GM21576 (cell line): Measurements from ENCODE around the gene RIMBP2.
"Not testable (repeated sequence)": the region's sequence is repeated elsewhere in the genome, so short reads cannot be mapped to it uniquely, and the experiment has no call there.

Source experiments
- ATAC-seq: cut with Tn5 transposase; IDR thresholded peaks from one replicate; pipeline ENCODE4 v1.9.1; 2021; ENCODE audit warnings: mild to moderate bottlenecking, moderate library complexity; ENCODE audit not compliant: unreplicated experiment

The RIMBP2 gene

DNA sequence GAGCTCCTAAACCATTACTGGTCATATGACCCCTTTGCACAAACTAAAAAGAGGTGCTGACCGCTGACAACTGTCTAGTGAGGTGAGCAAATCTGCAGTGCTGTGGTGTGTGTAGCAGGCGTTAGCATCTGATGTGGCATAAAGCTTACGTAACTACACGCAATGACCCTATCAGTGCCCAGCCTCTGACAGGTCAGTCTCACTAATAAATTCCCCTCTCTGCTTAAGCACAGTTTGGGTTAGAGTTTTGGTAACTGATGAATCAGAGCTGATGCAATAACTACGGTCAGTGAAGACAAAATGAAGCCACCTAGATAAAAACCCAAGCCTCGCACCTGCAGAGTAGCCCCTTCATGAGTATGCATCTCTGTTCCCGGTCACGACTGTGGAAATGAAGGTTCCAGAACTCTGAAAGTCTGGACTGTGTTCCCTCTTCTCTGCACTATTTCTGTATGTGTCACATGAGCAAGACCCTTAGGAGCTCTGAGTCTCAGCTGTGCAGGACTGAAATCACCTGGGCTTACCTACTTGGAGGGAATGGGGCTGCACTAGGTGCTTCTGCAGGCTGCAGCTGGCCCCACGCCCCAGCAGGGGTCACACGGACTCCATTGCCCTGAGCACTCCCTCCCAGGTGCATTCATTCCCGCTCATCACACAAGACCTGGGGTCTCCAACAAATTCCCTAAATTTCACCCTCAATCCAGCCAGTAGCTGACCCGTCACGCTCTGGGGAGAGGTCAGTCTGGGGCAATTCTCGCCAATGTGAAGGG lies 54.4 kb downstream of the RIMBP2 start:
- no peak for ATAC-seq

DNA sequence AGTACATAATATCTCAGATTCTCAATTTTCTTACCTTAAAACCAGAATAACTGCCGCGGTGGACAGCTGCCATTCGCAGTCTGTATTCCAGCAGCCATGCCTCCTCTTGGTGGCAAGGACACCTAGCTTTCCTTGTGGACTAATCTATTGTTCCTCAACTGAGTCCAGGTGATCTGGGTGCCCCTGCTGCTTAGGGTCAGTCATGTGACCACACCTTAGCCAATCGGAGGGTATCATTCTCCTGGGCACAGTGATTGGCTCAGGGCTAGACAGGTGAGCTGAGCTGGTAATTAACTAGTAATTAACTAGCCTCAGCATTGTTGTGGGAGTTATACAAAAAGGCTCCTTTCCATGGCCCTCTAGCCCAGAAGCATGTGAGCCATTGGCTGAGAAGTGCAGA lies 55.0 kb downstream of the RIMBP2 start:
- ATAC-seq: no peak

- no peak for ATAC-seq
These were observed 57.8 kb downstream of the RIMBP2 start for GRCh38 chr12:130658145-130658911.

GRCh38 chr12:130656411-130656810 lies 59.7 kb downstream of the RIMBP2 start:
- no peak for ATAC-seq

GRCh38 chr12:130655881-130656280 lies 60.2 kb downstream of the RIMBP2 start:
- no peak for ATAC-seq

DNA sequence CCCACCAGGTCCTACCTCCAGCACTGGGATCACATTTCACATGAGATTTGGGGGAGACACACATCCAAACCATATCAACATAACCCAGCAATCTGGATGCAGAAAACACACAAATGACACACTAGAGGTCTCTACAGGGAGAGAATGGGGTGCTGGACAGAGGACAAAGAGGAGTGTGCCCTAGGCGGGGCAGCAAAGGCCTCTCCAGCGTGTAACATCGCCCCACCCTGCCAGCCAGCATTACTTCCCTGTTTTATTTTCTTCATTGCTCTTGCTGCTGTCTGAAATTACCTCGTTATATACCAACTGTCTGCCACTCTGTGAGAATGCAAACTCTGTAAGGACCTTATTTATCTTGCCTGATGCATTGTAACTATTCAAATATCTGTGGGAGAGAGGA lies 61.1 kb downstream of the RIMBP2 start:
- ATAC-seq: no peak

DNA sequence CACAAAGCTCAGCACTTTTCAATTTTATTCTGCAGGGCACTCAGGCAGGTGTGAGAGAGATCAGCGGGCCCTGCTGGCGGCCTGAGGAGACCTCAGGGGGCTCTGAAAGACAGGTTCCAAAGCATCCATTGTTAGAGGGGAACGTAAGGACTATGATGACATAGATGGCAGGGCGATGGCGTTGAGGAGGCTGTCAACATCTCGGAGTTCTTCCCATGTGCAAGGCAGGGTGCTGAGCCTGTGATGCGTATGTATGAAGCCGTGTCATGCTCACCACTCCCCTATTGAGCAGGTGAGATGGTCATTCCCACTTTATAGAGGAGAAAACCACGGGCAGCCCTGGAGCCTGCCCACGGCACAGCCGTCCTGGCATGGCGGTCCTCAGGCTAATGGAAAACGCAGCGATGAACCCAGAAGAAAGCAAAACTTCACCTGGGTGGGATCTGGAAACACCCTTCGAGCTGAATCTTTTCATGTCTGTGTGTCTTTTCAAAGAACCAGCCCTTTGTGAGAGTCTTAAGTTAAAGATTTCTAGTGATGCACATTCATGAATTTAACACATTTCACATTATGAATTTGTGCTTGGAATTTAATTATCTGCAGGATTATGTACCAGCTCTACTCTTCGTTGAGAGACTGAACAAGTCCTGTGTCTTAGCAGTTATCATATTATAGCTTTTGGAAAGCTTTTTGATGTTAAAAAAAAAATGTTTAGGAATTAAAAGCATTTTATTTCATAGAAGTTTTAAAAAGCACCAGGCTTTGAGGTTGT lies 64.7 kb downstream of the RIMBP2 start:
- no peak for ATAC-seq

DNA sequence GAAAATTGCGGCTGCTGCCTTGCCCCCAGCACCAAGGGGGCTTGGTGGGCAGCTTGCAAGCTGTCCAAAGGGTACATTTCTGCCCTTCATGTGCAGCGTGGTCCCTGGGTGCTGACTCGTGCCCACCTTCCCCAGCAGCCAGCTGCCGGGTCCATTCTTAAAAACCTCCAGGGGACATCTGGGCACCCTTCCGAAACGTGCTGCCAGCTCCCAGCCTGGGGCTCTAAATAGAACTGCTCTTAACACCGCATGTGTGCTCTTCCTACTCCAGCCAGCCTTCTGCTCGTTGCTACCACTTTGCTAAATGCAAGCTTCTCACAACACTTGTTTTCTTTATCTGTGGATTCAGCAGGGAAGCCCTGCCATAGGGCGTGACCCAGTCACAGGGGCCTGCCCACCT lies 66.0 kb downstream of the RIMBP2 start:
- no peak for ATAC-seq

GRCh38 chr12:130649101-130650045 lies 66.7 kb downstream of the RIMBP2 start:
- no peak for ATAC-seq

DNA sequence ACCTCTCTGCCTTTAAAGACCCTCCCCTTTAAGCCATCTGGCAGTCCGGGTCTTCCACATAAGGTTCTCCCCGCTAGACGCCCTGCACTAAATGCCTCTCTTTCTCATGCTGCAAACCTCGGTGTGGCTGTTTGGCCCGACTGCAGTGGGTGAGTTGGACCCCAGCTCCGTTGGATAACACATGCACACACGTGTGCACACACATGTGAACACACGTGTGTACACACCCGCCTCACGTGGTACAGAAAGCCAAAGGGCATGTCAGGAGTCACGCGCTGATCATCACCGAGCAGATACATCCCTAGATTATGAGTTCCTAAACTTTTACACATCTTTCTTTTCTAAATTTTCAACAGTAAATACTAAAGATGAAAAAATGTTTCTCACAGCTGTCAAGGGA lies 68.3 kb downstream of the RIMBP2 start:
- no peak for ATAC-seq

DNA sequence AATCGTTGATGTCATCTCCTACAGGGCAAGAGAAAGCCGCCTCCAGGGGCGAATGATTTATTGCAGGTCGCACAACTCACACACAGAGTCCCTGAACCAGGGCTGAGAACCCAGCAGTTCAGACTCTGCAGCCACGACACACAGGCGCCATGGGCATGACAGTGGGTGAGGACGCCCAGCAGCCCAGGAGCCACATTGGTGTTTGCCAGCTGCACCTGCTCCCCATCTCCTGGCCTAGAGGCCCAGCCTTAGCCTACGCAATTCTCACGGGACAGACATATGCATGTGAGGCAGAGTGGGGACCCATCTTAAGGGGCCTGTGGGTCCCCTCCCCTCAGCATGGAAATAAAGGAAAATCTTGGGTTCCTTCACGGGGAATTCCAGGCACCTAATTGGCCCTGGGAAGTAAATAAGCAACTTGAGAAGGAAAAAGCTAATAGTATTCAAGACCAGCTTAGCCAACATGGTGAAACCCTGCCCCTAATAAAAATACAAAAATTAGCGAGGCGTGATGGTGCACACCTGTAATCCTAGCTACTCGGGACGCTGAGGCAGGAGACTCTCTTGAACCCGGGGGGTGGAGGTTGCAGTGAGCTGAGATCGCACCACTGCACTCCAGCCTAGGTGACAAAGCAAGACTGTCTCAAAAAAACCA lies 69.3 kb downstream of the RIMBP2 start:
- ATAC-seq: no peak

DNA sequence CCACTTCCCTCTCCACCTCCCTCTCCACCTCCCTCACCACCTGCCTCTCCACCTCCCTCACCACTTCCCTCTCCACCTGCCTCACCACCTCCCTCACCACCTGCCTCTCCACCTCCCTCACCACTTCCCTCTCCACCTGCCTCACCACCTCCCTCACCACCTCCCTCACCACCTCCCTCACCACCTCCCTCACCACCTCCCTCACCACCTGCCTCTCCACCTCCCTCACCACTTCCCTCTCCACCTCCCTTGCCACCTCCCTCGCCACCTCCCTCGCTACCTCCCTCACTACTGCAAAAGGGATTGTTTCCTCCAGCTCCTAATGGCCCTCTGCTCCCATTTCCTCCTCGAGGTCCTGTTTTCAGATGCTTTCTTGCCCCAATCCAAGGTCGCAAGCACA lies 69.9 kb downstream of the RIMBP2 start:
- not testable (repeated sequence) for ATAC-seq

GRCh38 chr12:130645751-130646150 lies 70.3 kb downstream of the RIMBP2 start:
- no peak for ATAC-seq

- ATAC-seq: no peak
These were observed 71.5 kb downstream of the RIMBP2 start for GRCh38 chr12:130644566-130644965.

- ATAC-seq: no peak
These were observed 72.0 kb downstream of the RIMBP2 start for GRCh38 chr12:130644146-130644545.

GRCh38 chr12:130642856-130643255 lies 73.2 kb downstream of the RIMBP2 start:
- ATAC-seq: no peak

GRCh38 chr12:130641533-130642184 lies 74.4 kb downstream of the RIMBP2 start:
- ATAC-seq: no peak

DNA sequence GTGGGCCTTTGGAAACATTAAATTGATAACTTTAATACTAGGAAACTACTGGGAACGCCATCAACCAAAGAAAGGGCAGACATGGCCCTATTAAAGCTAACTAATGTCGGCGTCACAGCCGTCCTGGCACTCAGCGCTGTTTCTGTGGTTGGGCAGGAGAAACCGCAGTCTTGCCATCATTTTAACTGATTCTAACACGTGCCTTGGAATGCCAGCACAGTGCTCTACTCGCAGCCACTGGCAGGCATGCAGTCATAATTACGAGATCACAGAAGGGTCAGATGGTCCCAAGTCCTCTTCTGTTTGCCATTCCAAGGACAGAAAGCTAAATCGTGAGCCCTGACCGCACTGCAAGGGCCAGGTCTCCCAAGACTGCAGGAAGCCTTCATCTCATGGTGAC lies 75.2 kb downstream of the RIMBP2 start:
- ATAC-seq: no peak

DNA sequence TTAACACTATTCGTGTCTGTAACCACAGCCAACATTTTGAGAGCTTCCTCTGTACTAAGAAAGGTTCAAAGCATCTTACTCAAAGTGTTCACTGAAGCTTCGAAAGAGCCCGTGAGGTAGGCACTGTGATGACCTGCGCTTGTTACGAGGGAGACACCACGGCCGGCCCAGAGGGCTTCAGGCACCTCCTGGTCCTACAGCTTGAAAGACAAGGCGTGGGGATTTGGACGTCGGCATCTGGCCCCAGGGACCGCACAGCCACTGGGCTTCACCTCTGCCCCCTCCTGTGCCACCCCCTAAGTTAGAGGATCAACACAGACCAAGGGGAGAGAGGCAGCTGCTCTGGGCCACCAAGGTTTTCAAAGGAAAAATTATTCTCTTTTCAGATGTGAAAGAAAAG lies 75.6 kb downstream of the RIMBP2 start:
- ATAC-seq: no peak
